8988T (cell line): ENCODE measurements around the gene ARID1B.
"Not testable (repeated sequence)": the region's sequence is repeated elsewhere in the genome, so short reads cannot be mapped to it uniquely, and the experiment has no call there.

Experiments
- DNase-seq: peaks from one replicate; pipeline ENCODE4 v3.0.0; 2011

Gene ARID1B

DNA sequence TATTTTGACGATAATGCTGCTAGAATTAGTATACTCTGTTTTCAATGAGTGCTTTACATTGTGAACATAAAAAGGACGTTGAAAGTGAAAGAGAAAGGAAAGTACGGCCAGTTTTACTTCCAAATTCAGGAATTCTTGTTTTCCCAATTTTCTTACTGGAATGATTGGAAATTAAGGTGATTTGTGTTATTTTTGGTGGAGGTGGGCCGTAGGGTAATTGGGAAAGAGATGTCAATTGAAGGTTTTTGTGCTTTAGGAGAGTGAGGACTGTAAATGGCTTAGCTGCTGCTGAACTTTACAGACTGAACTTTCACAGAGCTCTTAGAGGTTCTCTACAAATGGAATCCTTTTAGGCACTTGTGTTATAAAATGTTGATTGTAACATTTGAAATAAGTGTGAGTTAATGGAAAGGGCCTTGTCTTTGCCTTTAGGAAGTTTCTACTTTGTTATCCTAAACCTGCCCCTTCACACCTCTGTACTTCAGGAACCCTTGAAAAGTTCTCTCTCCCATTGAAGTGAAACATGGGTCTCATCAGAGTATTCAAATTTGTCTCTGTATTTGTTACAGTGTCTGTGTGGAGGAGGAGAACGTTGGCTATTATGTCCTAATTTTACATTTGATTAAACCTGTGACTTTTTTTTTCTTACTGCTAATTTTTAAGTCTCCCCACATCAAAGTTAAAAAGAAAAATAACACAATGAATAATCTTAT is 256.4 kb downstream of the ARID1B start:
- DNase-seq = no peak

DNA sequence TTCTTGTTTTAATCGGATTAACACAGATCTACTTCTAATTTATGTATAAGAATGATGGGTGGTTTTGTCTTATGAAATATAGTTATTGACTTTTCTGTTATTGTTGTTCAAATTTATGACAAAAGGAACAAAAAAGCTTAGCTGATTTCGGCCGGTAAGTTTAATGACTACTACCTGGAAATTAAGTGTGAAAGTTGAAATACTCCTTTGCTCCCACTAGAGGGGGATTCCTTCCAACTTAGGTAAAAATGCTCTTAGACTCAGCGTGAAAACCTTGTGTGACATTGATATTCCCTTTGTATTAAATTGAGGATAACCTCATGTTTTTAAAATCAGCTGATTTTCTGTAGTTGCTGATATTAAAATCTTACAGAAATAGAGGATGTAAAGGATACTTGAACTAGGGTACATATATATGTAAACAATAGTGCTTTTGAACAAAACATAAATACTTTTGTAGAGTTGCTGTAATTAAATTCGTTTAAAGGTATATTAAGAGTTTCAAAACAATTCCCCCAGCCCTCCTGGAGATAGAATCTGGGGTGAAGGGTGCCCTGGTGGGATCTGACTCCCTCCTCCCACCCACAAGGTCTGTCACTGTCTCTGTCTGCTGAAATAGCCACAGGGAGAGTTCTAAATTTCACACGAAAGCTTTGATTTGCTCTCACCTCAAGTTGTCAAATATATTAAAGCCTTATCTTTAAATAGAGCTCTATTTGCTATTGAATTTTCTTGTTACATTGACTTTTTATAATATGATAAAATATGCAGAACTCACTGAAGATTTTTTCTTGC is 257.5 kb downstream of the ARID1B start:
- DNase-seq = no peak

DNA sequence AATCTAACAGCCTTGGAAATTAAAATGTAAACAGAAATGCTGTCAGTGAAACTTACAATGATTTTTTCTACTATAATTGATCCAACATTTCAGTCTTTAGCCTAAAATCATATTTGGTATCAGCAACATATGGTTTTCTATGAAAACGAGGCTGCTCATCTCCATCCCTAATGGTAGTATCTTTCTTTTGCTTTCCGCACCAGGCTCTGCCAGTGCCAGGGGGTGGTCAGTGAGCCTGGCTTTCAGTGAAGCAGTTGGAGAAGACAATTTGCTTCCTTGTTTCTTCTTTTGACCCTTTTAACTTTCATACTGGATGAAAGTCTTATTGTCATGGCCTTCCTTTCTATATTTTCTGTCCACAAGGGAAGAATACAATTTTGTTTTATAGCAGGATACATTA is 258.4 kb downstream of the ARID1B start:
- DNase-seq = no peak

DNA sequence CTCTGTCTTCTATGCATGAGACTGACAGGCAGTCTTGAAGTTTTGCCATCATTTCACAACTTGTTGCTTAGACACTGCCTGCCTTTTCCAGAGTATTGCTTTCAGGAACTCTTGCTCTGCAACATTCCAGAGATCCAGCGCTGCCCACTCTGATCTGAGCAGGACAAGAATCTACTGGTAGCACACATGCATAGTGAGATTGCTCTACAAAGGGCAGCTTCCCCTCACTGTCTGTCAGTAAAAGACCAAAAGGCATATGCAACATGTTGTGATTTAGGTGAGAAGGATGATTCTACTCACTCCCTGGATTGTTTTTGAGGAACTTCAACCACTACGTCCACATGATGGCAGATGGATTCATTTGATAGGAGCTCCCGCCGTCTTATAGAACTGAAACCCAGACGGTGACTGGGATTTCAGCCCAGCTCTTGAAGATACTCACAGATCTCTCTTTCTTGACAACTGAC is 259.1 kb downstream of the ARID1B start:
- no peak for DNase-seq

DNA sequence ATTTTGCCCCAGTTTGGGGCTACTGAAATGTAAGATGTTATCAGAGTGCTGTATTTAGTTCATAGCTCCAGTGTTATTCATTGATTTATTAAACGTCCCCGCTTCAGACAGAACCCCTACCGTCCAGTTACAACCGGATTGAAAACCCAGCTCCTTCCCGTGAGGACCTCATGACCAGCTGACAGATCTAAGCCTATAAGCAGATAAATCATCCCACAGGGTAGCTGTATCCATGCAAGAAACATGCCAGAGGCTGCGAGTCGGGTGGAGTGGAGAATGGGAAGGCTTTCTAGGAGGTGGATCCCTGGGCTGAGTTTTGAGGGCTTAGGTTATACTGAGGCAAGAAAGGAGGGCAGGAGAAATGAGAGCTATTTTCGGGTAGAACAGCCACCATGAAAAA is 260.0 kb downstream of the ARID1B start:
- DNase-seq = no peak

DNA sequence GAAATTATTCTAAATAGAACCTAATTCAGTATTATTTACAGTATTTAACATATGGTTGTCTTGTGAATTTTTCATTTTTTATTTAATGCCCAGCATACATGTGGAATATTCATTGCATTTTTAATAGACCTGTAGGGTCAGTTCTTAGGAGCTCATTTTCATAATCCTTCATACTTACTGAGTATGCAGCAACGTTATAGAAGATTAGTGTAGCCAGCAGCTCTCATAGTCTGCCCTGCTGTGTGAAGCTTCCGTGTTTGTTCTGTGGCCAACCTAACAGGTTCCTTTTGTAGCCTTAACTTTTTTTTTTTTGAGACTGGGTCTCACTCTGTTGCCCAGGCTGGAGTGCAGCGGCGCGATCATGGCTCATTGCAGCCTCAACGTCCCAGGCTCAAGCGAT is 261.4 kb downstream of the ARID1B start:
- DNase-seq = no peak

DNA sequence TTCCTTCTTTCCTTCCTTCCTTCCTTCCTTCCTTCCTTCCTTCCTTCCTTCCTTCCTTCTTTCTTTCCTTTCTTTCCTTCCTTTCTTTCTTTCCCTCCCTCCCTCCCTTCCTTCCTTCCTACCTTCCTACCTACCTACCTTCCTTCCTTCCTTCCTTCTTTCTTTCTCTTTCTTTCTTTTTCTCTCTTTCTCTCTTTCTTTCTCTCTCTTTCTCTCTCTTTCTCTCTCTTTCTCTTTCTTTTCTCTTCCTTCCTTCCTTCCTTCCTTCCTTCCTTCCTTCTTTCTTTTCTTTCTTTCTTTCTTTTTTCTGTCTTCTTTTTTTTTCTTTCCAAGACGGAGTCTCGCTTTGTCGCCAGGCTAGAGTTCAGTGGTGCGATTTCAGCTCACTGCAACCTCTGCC is 262.5 kb downstream of the ARID1B start:
- DNase-seq = not testable (repeated sequence)

DNA sequence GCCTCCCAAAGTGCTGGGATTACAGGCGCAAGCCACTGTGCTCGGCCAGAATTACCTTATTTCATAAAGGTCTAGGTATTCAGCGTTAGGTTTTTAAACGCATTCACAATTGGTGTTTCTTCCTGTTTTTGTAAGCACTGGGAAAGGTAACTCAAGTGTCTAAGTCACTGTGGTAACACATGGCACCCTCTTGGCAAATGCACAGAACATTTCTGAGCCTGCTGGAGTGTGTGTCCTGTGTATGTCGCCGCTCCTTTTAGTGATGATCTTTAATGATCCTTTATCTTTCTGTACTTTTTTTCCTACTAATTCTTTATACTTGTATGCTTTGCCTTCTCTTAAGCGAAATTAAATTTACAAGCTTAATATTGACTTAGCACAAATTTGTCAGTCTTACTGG is 263.0 kb downstream of the ARID1B start:
- DNase-seq = no peak

DNA sequence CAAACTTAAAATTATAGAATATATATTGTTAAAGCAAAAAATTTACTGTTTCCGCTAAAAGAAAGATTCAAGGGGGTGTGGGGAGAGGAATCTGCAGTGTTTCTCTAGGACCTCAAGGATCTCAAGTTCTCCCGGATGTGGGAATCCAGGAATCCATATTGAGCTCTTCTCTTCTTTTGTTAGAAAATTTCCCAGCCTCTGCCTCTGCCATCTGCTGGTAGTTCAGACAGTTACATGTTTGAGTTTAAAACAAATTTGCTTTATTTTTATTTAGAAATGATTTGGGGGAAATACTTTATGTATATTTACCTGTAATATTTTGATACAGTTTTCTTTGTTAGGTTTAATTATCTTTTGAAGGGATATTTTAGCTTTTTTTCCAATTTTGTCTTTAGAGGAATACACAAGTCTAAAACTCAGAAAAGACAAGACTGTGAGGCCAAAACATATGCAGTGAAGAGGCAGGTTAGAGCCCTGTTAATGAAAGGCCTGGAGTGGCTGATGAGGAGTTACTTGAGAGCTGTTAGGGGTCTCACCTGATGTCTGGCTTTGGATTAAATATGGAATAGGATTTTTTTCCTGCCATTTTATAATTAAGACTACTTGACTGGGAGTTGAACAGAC is 268.8 kb downstream of the ARID1B start:
- no peak for DNase-seq

DNA sequence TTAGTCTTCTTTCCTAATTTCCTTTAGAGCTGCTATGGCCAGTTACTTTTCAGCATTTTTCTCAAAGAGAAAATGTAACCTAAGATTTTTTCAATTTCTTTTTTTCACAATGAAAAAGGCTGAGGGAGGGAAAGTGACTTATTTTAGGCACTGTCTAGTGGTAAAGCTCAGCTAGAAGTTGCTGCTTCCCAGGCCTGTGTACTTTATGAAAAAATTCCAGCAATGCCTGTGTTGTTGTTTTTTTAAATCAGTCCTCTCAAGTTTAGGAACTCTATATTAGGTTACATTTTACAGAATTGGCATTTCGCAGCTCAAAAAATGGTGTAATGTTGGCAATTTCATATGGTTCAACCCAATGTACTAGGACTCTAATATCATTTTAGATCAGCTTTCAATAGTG is 269.6 kb downstream of the ARID1B start:
- no peak for DNase-seq

DNA sequence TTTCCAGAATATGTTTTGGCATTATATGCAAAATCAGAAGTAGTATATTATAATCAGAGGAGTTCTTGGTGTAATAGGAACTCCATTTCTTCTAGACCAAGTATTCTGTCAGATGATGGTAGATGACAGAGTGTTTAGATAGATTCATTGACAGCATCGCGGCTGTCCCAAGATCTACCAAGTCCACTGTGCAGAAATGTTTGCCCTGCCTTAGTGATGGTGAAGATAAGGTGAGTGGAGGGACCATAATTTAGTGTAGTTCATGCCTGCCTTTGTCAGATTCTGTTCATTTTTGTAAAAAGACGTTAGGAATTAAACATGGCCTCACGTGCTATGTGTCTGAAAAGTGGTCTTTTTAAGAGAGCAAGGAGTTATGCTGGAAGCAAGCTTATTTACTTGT is 270.1 kb downstream of the ARID1B start:
- DNase-seq = no peak

DNA sequence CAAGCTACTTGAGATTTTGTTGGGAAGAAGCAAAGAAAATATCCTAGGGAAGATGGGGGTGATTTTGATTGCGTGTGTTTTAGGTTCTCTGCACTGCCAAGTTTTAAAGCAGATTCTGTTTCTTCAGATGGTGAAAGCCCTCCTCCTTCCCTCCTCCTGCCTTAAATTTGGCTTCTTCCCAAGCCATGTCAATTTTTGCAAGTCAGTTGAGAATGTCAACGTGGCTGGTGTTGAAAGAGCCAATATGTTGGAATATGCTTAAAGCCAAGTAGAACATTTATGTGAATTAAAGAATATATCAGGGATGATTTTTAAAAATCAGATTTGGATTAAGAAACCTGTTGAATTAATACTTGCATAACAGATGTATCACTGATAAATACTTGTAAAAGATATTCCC is 270.8 kb downstream of the ARID1B start:
- DNase-seq = no peak

DNA sequence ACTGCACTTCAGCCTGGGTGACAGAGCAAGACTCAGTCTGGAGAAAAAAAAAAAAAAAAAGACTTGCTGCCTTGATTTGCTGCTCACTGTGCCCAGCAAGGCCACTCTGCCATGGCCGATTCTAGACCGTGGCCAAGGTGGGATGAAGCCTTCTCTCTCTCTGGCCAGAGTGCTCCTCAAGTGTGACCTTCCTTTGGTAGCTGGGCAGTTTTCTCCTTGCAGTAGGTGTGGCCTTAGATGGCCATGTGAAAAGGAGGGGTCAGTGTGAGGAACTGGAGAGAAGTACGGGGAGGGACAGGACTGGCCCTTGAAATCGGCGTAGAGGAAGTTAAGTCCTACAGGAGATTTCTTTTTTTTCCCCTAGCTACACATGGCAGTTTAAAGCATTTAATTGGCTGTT is 272.0 kb downstream of the ARID1B start:
- DNase-seq = no peak

DNA sequence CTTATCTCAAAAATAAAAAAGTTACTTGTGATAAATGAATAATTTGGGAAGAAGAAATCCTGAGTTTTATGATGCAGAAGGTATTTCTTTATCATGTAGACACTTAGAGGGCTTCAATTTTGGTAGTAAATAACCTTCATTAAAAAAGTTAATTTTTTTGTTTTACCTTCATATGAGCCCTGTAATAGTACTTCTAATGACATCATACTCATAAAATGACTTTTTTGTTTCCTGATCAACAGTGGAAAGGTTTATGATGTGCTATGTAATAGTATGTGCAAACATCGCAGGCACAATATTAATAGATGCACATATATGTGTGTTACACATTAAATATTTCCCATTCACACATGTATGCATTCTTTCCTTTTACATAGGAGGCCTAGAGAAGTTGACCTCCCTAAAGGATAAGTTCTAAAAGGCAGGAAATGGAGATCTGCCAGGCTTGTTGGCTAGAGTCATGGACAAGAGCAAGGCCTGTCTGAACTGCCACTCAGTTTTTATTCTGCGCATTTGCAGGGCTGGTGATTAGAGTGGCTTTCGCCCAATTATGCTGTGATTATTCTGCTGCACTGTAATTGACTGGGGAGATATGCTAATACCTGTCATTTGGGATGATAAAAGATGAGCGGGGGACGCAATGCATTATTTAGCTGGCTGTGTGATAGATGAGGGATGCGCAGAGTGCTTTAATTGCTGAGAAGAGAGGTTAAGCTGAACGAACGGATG is 273.5 kb downstream of the ARID1B start:
- no peak for DNase-seq

DNA sequence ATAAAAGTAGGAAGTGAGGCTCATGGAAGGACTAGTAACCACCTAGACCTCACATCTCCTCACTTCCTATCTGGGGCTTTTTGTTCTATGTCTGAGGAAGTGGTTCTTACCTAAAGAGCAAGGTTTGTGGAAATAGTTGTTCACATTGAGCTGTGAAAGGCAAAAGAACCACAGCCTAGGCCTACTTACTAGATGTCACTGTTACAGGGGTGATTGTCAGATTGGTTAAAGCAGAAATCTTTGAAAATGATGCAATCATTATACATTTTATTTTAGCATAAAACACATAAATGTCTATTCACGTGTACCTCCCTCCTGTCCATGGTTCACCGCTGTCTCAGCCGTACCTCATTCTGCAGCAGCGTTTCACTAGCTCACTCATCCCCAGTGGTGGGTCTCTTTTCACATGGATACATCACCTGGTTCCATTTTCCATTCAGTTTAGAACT is 277.4 kb downstream of the ARID1B start:
- DNase-seq = no peak

DNA sequence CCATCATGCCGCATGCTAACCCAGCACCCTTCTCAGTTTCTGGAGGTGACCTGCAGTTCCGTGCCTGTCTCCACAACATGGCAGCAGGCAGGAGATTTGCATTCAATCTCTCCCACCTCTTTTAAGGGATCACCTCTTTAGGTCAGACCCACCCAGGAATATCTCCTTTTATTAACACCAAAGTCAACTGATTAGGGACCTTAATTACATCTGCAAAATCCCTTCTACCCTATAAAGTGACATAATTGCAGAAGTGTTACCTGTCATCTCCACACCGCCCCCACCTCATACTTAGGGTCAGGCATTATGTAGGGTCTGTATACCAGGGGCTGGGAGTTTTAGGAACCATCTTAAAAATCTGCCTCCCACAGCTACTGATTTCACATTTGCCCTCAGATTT is 278.7 kb downstream of the ARID1B start:
- no peak for DNase-seq

DNA sequence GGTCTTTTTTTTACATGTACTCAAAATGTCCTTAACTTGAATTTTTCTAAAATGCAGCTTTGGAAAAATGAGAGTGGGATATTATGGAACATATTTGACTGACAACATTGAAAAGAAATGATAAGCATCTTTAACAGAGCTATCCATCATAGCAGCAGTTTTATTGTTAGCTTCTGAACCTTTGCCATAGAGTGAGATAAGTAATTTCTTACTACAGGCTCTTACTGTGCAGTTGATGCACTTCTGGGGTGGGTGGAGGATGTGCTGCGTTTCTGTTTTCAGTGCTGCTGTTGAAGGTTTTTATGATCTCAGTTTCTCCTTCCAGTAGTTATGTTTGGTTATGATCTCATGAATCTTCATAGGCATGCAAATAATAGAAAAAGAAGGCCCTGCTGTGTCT is 279.1 kb downstream of the ARID1B start:
- no peak for DNase-seq

DNA sequence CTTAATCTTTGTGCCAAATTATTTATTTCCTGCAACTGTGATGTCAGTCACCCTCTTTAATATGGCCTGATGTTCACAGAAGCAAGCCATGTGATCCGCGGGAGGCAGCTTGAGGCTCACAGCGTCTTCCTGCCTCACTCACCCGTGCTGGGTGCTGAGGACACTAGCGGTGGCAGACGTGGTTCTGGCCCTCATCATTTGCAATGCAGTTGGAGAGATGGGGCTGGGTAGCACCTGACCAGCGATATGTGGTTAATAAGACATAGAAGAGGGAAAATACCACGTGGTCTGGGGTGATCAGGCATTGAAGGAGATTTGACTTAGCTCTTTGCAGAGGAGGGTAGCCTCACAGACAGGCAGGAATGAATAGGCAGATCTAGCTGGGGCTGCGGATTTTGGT is 281.4 kb downstream of the ARID1B start:
- no peak for DNase-seq

DNA sequence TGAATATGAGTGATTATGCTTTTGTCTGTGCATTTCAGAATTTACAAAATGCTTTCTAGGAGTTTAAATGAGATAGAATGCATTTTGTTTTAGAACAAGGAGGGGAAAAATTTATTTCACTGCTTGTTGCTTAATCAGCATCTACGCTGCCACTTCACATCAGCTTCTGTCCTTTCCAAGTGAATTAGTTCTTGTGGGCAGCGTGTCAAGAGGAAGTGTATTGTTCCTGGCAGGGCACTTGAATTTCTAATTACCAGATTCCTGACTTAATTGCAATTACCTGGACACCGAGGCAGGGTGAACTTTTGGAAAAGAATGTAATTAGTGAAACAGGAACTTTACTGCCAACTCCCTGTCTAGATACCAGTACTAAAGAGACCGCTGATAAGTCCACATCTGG is 282.6 kb downstream of the ARID1B start:
- DNase-seq = no peak

DNA sequence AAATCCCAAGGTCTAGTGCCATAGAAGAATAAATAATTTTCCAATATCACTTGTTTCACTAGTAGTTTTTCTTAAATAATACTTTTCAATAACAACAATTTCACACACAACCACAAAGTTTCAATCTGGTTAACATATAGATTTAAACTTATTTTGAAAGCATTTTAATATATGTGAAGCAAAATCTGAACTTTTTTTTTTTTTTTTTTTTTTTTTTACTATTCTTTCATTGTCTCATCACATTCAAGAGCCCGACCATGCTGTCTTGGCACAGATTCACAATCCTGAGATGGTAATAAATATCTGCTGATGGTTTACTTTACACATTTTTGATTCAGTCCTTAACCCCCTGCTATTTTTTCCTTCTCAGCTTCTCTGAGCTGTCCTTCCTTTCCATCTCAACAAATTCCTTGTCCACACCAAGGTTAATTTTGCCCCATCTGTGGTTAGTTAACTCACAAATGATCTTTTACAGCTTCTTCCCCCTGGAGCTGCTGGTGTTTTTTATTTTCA is 283.3 kb downstream of the ARID1B start:
- no peak for DNase-seq

DNA sequence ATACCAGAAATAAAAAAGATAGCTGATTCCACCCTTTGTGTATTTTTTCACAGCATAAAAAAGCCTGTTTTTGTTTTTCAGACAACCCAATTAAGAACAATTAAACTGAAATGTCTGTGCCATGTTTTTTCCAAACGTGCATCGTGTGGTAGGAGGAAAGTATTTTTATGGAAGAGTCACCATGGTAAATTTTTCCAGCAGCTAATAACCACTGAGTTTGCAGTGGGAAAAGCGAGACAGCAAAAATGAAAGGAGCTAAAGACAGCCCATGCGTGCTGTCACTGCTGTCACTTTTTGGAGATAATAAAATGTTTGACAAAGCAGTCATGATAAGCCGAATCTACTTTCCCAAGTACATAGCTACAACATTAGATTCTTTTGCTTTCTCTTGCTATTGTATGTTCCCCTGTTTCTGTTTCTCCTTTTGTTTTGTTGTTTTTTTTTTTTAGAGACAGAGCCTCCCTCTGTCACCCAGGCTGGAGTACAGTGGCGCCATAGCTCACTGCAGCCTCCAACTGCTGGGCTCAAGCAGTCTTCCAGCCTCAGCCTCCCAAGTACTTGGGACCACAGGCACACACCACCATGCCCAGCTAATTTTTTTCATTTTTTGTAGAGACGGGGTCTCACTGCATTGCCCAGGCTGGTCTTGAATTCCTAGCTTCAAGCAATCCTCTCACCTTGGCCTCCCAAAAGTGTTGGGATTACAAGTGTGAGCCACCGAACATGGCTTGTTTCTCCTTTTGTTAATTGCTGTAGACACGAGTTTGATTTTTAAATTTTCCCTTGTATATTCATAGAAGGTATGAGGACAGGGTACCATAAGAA is 284.8 kb downstream of the ARID1B start:
- no peak for DNase-seq
